Stimulated activated CD4-positive, alpha-beta T cell treated with anti-CD3 and anti-CD28 coated beads, Interleukin-1b, Interleukin-23, amount 100 ng/mL, for 48 hours (primary cell): Measurements from ENCODE around the gene NFATC3.
"Not testable (repeated sequence)": the region's sequence is repeated elsewhere in the genome, so short reads cannot be mapped to it uniquely, and the experiment has no call there.

Experiments
- DNase-seq: peaks from one replicate; pipeline ENCODE4 v3.0.0-alpha.2; 2020

The NFATC3 gene

GRCh38 chr16:68120496-68120895 lies 35.3 kb downstream of the NFATC3 start:
- DNase-seq, result not testable (repeated sequence)

- no peak for DNase-seq
Measured at GRCh38 chr16:68126395-68126794, 41.2 kb downstream of the NFATC3 start.

- DNase-seq, result no peak
Measured at GRCh38 chr16:68128577-68129305, 43.6 kb downstream of the NFATC3 start.

- no peak for DNase-seq
Measured at GRCh38 chr16:68130520-68130919, 45.4 kb downstream of the NFATC3 start.

- DNase-seq, result no peak
Measured at GRCh38 chr16:68131813-68132706, 46.9 kb downstream of the NFATC3 start.

- DNase-seq, result not testable (repeated sequence)
Measured at GRCh38 chr16:68133000-68133399, 47.8 kb downstream of the NFATC3 start.

GRCh38 chr16:68134644-68135043 lies 49.5 kb downstream of the NFATC3 start:
- DNase-seq, result no peak

GRCh38 chr16:68136515-68136914 lies 51.3 kb downstream of the NFATC3 start:
- DNase-seq, result no peak

- DNase-seq, result no peak
Measured at GRCh38 chr16:68144008-68144407, 58.8 kb downstream of the NFATC3 start.

GRCh38 chr16:68146585-68146984 lies 61.4 kb downstream of the NFATC3 start:
- DNase-seq, result no peak

GRCh38 chr16:68147444-68147843 lies 62.3 kb downstream of the NFATC3 start:
- no peak for DNase-seq

GRCh38 chr16:68149596-68149995 lies 64.4 kb downstream of the NFATC3 start:
- DNase-seq, result no peak

GRCh38 chr16:68155425-68155824 lies 70.3 kb downstream of the NFATC3 start:
- DNase-seq, result no peak

- no peak for DNase-seq
Measured at GRCh38 chr16:68162413-68162812, 77.2 kb downstream of the NFATC3 start.

- not testable (repeated sequence) for DNase-seq
Measured at GRCh38 chr16:68163275-68163674, 78.1 kb downstream of the NFATC3 start.

- DNase-seq, result no peak
Measured at GRCh38 chr16:68166264-68166663, 81.1 kb downstream of the NFATC3 start.

- DNase-seq, result no peak
Measured at GRCh38 chr16:68179196-68179795, 94.1 kb downstream of the NFATC3 start.

GRCh38 chr16:68179855-68180254 lies 94.7 kb downstream of the NFATC3 start:
- no peak for DNase-seq

- no peak for DNase-seq
Measured at GRCh38 chr16:68183046-68183445, 97.9 kb downstream of the NFATC3 start.

GRCh38 chr16:68186877-68187276 lies 101.7 kb downstream of the NFATC3 start:
- no peak for DNase-seq

GRCh38 chr16:68187505-68187904 lies 102.3 kb downstream of the NFATC3 start:
- no peak for DNase-seq

GRCh38 chr16:68188170-68188569 lies 103.0 kb downstream of the NFATC3 start:
- DNase-seq, result no peak

- no peak for DNase-seq
Measured at GRCh38 chr16:68190081-68190480, 104.9 kb downstream of the NFATC3 start.
